Measurements from ENCODE around the gene ZNF536.

DNA sequence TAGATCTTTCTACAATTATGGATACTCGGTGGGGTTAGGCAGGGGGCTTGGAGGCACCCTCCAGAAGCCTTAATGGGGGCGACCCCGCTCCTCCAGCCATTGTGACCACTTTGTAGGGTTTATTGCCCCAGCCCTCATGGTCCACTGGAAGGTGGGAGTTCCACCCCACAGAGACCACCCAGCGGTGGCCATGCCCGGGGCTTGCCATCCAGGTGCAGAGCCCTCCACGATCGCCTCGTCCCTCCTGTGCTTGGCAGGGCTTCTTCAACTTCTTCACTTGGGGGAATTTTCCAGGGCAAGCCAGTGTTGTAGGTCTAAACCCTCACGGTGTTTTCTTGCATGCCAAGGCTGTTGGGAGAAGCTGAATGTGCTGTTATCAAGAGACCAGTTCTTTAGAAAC lies 16.1 kb downstream of the ZNF536 start:
- TF ChIP-seq, protein P1, sequence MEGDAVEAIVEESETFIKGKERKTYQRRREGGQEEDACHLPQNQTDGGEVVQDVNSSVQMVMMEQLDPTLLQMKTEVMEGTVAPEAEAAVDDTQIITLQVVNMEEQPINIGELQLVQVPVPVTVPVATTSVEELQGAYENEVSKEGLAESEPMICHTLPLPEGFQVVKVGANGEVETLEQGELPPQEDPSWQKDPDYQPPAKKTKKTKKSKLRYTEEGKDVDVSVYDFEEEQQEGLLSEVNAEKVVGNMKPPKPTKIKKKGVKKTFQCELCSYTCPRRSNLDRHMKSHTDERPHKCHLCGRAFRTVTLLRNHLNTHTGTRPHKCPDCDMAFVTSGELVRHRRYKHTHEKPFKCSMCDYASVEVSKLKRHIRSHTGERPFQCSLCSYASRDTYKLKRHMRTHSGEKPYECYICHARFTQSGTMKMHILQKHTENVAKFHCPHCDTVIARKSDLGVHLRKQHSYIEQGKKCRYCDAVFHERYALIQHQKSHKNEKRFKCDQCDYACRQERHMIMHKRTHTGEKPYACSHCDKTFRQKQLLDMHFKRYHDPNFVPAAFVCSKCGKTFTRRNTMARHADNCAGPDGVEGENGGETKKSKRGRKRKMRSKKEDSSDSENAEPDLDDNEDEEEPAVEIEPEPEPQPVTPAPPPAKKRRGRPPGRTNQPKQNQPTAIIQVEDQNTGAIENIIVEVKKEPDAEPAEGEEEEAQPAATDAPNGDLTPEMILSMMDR (IDR thresholded peaks at IDR 0.05) = no peak
- TF ChIP-seq POLR2A (IDR thresholded peaks at IDR 0.05) = no peak

All from Peyer's patch (tissue), 4 donors.